ENCODE measurements around the gene OR1I1. TPM values are rescaled to one million over a fixed set of nuclear protein-coding genes. Genes with fewer than 3 reads are reported as not detected.
"Not testable (repeated sequence)": the region's sequence is repeated elsewhere in the genome, so short reads cannot be mapped to it uniquely, and the experiment has no call there.

OR1I1 gene, protein sequence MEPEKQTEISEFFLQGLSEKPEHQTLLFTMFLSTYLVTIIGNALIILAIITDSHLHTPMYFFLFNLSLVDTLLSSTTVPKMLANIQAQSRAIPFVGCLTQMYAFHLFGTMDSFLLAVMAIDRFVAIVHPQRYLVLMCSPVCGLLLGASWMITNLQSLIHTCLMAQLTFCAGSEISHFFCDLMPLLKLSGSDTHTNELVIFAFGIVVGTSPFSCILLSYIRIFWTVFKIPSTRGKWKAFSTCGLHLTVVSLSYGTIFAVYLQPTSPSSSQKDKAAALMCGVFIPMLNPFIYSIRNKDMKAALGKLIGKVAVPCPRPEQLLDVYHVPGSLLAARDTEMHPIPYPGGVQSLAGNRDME
- not detected in 2 replicates for total RNA-seq

DNA sequence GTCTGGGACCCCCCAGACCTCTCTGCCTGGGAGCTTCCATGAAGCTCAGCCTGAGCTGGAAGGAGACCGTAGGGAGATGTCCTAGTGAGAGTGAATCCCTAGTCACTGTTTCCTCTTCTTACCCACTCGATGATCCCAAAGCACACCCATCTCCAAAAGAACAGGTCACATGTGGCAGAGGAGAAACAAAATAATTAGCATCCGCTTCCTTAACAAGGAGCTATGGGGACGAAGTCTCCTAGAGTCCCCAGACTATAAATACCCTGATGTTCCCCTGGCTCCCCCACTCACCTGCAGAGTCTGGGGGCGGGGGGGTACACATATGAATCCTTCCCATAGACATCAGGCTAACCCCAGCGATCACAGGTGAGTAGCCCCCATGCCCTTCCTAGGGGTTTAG, at the start of gene OR1I1:
OR1I1 (plus strand) TSS at position 301 of the 400 bp plus-strand sequence. CDS start 4,855 bp downstream, outside the sequence.
- Mint-ChIP-seq H3K27me3 (no peaks in the 10 kb centered on the region), H3K9me3 (no peaks in the 10 kb centered on the region), H3K36me3 (ENCODE audit: low read depth) (no peaks in the 10 kb centered on the region), H3K27ac (no peak within 1 kb of the TSS), H3K4me3 (no peak within 1 kb of the TSS), H3K4me1 (no peaks in the 10 kb centered on the region)
- no peak for DNase-seq
- intact Hi-C loops (cut with micrococcal nuclease) = no loop called here

DNA sequence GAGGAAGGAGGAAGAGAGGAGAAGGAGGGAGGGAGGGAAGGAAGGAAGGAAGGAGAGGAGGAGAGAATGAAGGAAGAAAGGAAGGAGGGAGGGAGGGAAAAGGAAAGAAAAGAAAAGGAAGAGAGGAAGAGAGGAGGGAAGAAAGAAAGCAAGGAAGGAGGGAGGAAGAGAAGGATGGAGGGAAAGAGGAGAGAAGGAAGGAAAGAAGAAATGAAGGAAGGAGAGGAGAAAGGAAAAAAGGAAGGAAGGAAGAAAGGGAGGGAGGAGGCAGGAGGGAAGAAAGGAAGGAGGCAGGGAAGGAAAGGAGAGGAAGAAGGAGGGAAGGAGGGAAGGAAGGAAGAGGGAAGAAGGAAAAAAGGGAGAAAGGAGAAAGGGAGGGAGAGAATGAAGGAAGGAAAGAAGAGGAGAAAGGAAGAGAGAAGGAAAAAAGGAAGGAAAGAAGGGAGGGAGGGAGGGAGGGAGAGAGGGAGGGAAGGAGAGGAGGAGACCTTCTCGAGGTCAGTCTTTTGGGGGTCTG, 46.2 kb upstream of the OR1I1 start:
- intact Hi-C loops (cut with micrococcal nuclease) = no loop called here
- Mint-ChIP-seq H3K27me3 (no peaks in the 10 kb centered on the region), H3K4me1 (no peaks in the 10 kb centered on the region), H3K4me3 (no peak overlapping the region), H3K27ac (no peak overlapping the region), H3K36me3 (ENCODE audit: low read depth) (no peaks in the 10 kb centered on the region), H3K9me3 (no peaks in the 10 kb centered on the region)
- no peak for DNase-seq

DNA sequence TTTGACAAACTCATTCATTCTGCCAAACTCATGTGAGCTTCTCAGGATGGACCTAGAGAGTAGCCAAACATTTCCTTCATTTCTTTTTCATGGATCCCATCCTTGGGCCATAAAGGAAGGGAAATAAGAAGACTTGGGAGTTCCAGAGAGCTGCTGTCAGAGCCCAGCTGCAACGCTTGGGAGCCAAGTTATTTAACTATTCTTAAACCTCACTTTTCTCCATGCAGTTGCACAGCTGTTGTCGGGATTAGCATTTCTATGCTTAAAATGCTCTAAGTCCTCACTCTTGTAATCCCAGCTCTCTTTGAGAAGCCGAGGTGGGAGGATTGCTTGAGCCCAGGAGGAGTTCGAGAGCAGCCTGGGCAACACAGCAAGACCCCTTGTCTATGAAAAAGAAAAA, 44.4 kb upstream of the OR1I1 start:
- H3K27ac Mint-ChIP-seq = no peak overlapping the region

DNA sequence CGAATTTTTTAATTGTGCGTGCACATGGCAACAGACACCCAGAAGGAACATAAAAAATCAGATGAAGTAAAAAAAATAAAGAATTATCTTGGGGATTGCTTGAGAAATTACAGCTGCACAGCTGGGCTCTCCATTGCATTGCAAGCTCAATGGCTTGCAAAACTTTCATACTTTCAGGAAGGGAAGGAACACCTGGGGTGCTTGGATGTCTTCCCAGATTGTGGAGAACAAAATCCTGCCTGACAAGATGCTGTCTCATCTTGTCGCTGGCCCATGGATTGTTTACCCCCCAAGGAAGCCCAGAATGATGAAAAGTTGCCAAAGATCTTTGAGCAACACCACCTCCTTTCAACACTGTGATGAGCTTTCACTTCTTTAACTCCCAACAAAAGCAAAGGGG, 43.7 kb upstream of the OR1I1 start:
- Mint-ChIP-seq H3K36me3 (ENCODE audit: low read depth) (no peaks in the 10 kb centered on the region), H3K4me1 (no peaks in the 10 kb centered on the region), H3K27ac (no peak overlapping the region), H3K9me3 (no peaks in the 10 kb centered on the region), H3K27me3 (no peaks in the 10 kb centered on the region), H3K4me3 (no peak overlapping the region)
- intact Hi-C loops (cut with micrococcal nuclease) = no loop called here
- no peak for DNase-seq

More for the DNA sequence above, 44.4 kb upstream of the OR1I1 start:
- no peak for DNase-seq
- no peak overlapping the region for H3K4me3 Mint-ChIP-seq
- H3K36me3 Mint-ChIP-seq (ENCODE audit: low read depth) = no peaks in the 10 kb centered on the region
- H3K27me3 Mint-ChIP-seq = no peaks in the 10 kb centered on the region
- no peaks in the 10 kb centered on the region for H3K9me3 Mint-ChIP-seq
- no peaks in the 10 kb centered on the region for H3K4me1 Mint-ChIP-seq
- intact Hi-C loops (cut with micrococcal nuclease) = no loop called here

DNA sequence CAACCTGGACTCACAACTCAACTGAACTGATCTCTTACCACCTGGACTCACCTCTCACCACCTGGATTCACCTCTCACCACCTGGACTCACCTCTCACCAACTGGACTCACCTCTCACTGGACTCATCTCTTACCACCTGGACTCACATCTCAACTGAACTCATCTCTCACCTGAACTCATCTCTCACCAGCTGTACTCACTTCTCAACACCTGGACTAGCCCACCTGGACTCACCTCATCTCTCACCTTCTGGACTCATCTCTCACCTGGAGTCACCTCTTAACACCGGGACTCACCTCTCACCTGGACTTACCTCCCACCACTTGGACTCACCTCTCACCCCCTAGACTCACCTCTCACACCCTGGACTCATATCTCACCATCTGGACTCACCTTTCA, 40.0 kb upstream of the OR1I1 start:
- intact Hi-C loops (cut with micrococcal nuclease) = no loop called here
- no peaks in the 10 kb centered on the region for H3K27me3 Mint-ChIP-seq

DNA sequence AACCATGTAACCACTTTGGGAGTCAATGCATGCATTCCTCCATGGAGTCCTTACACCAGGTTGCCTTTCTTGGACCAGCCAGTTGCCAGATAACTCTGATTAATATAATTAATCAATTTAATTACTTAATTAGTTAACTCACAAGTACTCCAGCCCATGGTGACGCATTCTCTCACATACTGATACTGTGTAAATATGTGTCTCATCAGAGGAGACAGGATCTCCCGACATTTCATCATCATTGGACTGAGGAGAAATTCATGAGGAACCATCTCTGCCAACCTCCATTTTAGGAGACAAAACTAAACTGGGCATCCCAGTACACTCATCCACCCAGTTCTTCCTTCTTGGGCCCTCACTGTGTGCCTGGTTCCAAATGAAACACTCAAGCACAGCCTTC, 39.2 kb upstream of the OR1I1 start:
- H3K9me3 Mint-ChIP-seq = no peaks in the 10 kb centered on the region
- H3K4me1 Mint-ChIP-seq = no peaks in the 10 kb centered on the region
- intact Hi-C loops (cut with micrococcal nuclease) = no loop called here

More for the DNA sequence above, 40.0 kb upstream of the OR1I1 start:
- H3K4me3 Mint-ChIP-seq = no peak overlapping the region
- no peaks in the 10 kb centered on the region for H3K36me3 Mint-ChIP-seq (ENCODE audit: low read depth)
- H3K27ac Mint-ChIP-seq = no peak overlapping the region
- no peaks in the 10 kb centered on the region for H3K4me1 Mint-ChIP-seq
- no peak for DNase-seq
- no peaks in the 10 kb centered on the region for H3K9me3 Mint-ChIP-seq

DNA sequence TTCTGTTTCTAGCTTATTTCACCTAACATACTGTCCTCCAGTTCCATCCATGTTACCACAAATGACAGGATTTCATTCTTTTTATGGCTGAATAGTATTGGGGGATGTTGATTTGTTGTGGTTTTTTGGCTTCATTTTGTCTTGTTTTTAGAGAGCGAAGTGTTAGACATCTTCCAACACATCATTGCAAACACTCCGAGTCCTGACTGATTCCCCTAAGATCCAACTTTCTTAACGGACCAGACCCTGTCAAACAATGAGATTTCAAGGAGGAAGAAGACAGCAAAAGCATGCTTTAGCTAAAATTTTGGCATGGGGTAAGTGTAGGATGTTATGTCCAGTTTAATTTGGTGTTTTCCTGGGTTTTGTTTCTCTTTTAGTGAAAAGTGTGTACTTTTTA, 36.5 kb upstream of the OR1I1 start:
- DNase-seq = no peak
- no peaks in the 10 kb centered on the region for H3K4me1 Mint-ChIP-seq
- no peaks in the 10 kb centered on the region for H3K27me3 Mint-ChIP-seq
- no peaks in the 10 kb centered on the region for H3K9me3 Mint-ChIP-seq
- intact Hi-C loops (cut with micrococcal nuclease) = no loop called here
- no peak overlapping the region for H3K4me3 Mint-ChIP-seq
- no peaks in the 10 kb centered on the region for H3K36me3 Mint-ChIP-seq (ENCODE audit: low read depth)
- no peak overlapping the region for H3K27ac Mint-ChIP-seq

More for the DNA sequence above, 39.2 kb upstream of the OR1I1 start:
- no peak overlapping the region for H3K4me3 Mint-ChIP-seq
- no peak overlapping the region for H3K27ac Mint-ChIP-seq
- DNase-seq = no peak
- no peaks in the 10 kb centered on the region for H3K36me3 Mint-ChIP-seq (ENCODE audit: low read depth)
- no peaks in the 10 kb centered on the region for H3K27me3 Mint-ChIP-seq

DNA sequence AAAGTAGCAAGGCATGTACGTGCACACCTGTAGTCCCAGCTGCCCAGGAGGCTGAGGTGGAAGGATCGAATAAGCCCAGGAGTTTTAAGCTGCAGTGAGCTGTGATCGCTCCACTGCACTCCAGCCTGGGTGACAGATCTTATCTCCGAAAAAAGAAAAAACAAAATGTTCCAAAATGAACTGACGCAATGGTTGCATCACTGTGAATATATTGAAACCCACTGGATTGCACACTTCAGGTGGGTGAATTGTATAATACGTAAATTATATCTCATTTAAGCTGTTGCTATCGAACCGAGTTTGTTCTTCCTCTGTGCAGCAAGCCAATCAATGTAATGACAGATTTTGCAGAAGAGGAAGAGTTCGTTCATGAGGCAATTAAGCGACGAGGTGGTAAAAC, 34.3 kb upstream of the OR1I1 start:
- Mint-ChIP-seq H3K4me1 (no peaks in the 10 kb centered on the region), H3K36me3 (ENCODE audit: low read depth) (no peaks in the 10 kb centered on the region), H3K4me3 (no peak overlapping the region), H3K27me3 (no peaks in the 10 kb centered on the region), H3K9me3 (no peaks in the 10 kb centered on the region), H3K27ac (no peak overlapping the region)
- no peak for DNase-seq
- intact Hi-C loops (cut with micrococcal nuclease) = no loop called here

DNA sequence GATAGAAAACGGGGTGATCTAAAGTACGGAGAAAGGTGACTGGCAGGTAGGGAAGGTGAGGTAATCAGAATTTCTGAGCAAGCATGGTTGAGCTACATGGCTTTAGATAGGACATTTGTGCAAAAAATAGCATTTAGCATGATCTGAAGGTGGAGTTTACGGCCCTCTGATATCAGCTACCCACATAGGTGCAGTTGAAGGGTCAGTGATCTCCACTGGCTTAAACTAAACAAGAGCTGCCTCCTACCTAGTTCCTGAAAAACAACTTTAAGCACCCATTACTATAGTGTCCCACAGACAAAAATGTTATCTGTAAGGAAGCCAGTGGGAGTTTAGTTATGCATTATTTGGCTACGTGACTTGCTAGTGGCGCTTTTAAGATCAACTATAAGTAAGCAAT, 33.9 kb upstream of the OR1I1 start:
- intact Hi-C loops (cut with micrococcal nuclease) = no loop called here
- Mint-ChIP-seq H3K27me3 (no peaks in the 10 kb centered on the region), H3K27ac (no peak overlapping the region), H3K4me3 (no peak overlapping the region), H3K4me1 (no peaks in the 10 kb centered on the region), H3K36me3 (ENCODE audit: low read depth) (no peaks in the 10 kb centered on the region), H3K9me3 (no peaks in the 10 kb centered on the region)
- DNase-seq = no peak

DNA sequence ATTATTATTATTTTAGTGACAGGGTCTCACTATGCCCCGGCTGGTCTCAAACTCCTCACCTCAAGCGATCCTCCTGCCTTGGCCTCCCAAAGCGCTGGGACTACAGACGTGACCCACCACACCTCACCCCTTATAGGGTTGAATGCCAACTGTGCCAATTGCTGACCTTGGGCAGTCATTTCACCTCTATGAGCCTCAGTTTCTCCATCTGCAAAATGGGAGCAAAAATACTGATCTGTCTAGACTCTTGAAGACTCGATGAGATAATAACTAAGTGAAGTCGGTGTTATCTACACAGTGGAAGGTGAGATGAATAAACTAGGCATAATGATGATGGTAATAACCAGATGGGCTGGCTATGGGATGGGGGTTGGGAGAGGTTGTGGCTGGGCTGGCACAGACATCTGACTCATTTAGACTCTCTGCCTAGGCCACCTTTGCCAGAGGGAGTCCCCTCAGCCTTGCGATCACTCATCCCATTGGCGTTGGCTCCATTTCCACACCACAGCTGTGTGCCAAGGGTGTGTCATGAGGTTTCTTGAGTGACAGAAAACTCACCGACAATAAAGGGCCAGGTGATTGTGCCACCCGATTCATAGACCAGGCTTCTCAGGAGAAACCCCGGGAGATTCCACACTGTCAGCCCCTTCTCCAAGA, 33.0 kb upstream of the OR1I1 start, which contains the start of gene CASP14:
CASP14 (plus strand) TSS at position 596 of the 657 bp plus-strand sequence. CDS start 2,772 bp downstream, outside the sequence.
- no peak for DNase-seq
- H3K4me1 Mint-ChIP-seq = no peaks in the 10 kb centered on the region
- H3K36me3 Mint-ChIP-seq (ENCODE audit: low read depth) = no peaks in the 10 kb centered on the region
- no peaks in the 10 kb centered on the region for H3K9me3 Mint-ChIP-seq
- intact Hi-C loops (cut with micrococcal nuclease) = no loop called here
- no peaks in the 10 kb centered on the region for H3K27me3 Mint-ChIP-seq
- no peak within 1 kb of the TSS for H3K4me3 Mint-ChIP-seq
- H3K27ac Mint-ChIP-seq = no peak within 1 kb of the TSS

DNA sequence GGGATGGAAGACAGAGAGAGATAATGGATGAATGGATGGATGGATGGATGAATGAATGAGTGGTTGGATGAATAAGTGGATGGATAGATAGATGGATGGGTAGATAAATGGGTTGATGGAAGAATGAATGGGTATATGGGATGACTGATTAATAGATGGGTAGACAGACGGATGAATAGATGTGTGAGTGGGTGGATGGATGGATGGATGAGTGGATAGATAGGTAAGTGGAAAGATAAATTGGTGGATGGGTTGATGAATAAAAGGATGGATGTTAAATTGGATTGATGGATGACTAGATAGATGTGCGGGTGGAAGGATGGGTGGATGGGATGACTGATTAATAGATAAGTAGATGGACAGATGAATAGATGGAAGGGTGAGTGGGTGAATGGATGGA, 31.4 kb upstream of the OR1I1 start:
- H3K4me3 Mint-ChIP-seq = no peak overlapping the region
- H3K9me3 Mint-ChIP-seq = no peaks in the 10 kb centered on the region
- intact Hi-C loops (cut with micrococcal nuclease) = no loop called here
- H3K36me3 Mint-ChIP-seq (ENCODE audit: low read depth) = no peaks in the 10 kb centered on the region
- H3K4me1 Mint-ChIP-seq = no peaks in the 10 kb centered on the region
- no peak for DNase-seq
- H3K27ac Mint-ChIP-seq = no peak overlapping the region
- no peaks in the 10 kb centered on the region for H3K27me3 Mint-ChIP-seq

DNA sequence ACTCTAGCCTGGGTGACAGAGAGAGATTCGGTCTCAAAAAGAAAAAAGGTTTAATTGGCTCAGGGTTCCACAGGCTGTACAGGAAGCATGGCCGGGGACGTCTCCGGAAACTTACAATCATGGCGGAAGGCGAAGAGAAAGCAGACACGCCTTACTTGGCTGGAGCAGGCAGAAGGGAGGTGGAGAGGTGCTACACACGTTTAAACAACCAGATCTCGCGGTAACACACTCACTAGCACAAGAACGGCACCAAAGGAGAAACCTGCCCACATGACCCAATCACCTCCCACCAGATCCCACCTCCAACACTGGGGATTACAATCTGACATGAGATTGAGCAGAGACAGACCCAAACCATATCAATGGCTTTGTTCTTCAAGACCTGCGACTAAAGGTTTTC, 20.0 kb upstream of the OR1I1 start:
- no peak for DNase-seq
- H3K4me3 Mint-ChIP-seq = no peak overlapping the region
- intact Hi-C loops (cut with micrococcal nuclease) = no loop called here
- H3K36me3 Mint-ChIP-seq (ENCODE audit: low read depth) = no peaks in the 10 kb centered on the region
- H3K9me3 Mint-ChIP-seq = no peaks in the 10 kb centered on the region
- no peaks in the 10 kb centered on the region for H3K4me1 Mint-ChIP-seq
- no peak overlapping the region for H3K27ac Mint-ChIP-seq
- peaks cover 3% of the 10 kb centered on the region for H3K27me3 Mint-ChIP-seq

DNA sequence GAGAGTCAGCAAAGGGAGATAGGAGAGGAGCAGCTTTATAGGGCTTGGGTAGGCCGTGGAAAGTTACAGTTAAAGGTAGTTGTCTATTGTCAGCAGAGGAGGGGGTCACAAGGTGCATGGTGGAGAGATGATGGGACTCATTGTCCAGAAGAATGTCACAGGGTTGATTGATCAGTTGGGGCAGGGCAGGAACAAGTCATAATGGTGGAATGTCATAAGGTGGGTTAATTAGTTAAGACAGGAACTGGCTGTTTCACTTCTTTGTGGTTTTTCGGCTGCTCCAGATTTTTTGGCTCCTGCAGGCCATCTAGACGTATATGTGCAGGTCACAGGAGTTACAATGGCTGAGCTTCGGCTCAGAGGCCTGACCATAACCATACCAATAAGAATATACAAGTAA, 11.6 kb upstream of the OR1I1 start:
- H3K36me3 Mint-ChIP-seq (ENCODE audit: low read depth); DNase-seq; H3K27ac Mint-ChIP-seq; H3K27me3 Mint-ChIP-seq; H3K9me3 Mint-ChIP-seq; H3K4me3 Mint-ChIP-seq; intact Hi-C loops (cut with micrococcal nuclease); H3K4me1 Mint-ChIP-seq: not testable (repeated sequence)

DNA sequence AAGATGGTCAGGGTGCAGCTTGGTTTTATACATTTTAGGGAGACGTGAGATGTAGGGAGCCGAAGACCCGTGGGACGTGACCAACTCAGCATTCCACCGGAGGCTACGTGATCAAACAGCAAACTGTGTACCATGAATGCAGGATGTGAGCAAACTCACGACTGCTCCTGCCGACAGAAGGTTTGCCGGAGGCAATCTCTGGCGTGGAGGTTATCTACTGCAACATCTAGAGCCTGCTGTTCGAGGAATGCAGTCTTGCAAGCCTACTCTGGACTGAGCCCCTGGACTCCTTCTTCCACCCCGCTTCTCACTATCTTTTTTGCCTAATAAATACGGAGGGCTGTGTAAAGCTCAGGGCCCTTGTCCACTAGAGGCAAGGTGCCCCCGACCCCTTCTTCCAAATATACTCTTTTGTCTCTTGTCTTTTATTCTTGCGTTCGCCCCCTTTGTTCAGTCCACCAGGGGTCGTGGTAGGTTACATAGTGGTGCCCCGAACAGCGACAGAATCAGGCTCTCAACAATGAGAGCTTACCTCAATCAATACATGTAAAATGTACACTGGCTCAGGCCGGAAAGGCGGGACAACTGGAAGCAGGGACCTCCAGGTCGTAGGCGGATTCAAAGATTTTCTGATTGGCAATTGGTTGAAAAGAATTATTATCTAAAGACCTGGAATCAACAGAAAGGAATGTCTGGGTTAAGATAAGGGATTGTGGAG, 8.9 kb upstream of the OR1I1 start:
- no peaks in the 10 kb centered on the region for H3K4me1 Mint-ChIP-seq
- no peaks in the 10 kb centered on the region for H3K27me3 Mint-ChIP-seq
- no peak overlapping the region for H3K27ac Mint-ChIP-seq
- H3K4me3 Mint-ChIP-seq = no peak overlapping the region
- H3K9me3 Mint-ChIP-seq = no peaks in the 10 kb centered on the region
- DNase-seq = no peak
- H3K36me3 Mint-ChIP-seq (ENCODE audit: low read depth) = no peaks in the 10 kb centered on the region
- intact Hi-C loops (cut with micrococcal nuclease) = no loop called here

All from activated CD4-positive, alpha-beta T cell treated with anti-CD3 and anti-CD28 coated beads, Interleukin-2, amount 10 ng/mL, durations not matched to agents 24 days and 14 days (primary cell).